ENCODE results near the gene NUMBL. TPM values are rescaled to one million over a fixed set of nuclear protein-coding genes. Genes with fewer than 3 reads are reported as not detected.

The NUMBL gene
- total RNA-seq, 1 experiment from 2014 or later = 41.7 TPM

GRCh38 chr19:40716482-40717324, 26.3 kb upstream of the NUMBL start, which contains the start of the genes COQ8B and ITPKC (continued):
- TF ChIP-seq CTCF (IDR thresholded peaks at IDR 0.05 in 2 of 3, conservative IDR thresholded peaks at IDR 0.05 in 1 of 3; ENCODE audit: borderline replicate concordance in 1 of 3, insufficient read depth in 1 of 3, low read depth in 2 of 3, low read length in 2 of 3) = no peak

GRCh38 chr19:40716031-40716481, 25.6 kb upstream of the NUMBL start:
- peak overlapping the region; percentile 63 to 84 for H3K4me3 ChIP-seq (replicated peaks in 1 of 2; ENCODE audit: low read depth in 1 of 2, low read length in 2 of 2)
- H3K36me3 ChIP-seq (ENCODE audit: control insufficient read depth in 1 of 2, insufficient read depth in 2 of 2, low read length in 2 of 2) = peaks cover 0 to 3% of the 10 kb centered on the region in 2 experiments; a peak in 1 of 4 replicates
- peak overlapping the region; percentile 92 for H3K27ac ChIP-seq (ENCODE audit: low read depth, low read length)
- H3K9me3 ChIP-seq (ENCODE audit: control insufficient read depth in 1 of 2, insufficient read depth in 1 of 2, low read depth in 1 of 2, low read length in 2 of 2) = no peaks in the 10 kb centered on the region
- DNase-seq (ENCODE audit: low read depth, low spot score) (peak; percentile 72), ATAC-seq (peak; percentile 0; the same call in 1 of the 2 replicates)
- H3K79me2 ChIP-seq (ENCODE audit: insufficient read depth, low read length) = peaks cover 43% of the 10 kb centered on the region
- H3K9ac ChIP-seq (ENCODE audit: low read length) = peak overlapping the region; percentile 95
- no peaks in the 10 kb centered on the region for H3K9me2 ChIP-seq (ENCODE audit: insufficient read depth)
- TF ChIP-seq SIN3A (IDR thresholded peaks at IDR 0.05; ENCODE audit: low read depth) = 0 out of 2 replicates have a peak, but pooled peaks have one; percentile 10
- no peak for TF ChIP-seq ZBTB33 (IDR thresholded peaks at IDR 0.05; ENCODE audit: extremely low read depth, insufficient replicate concordance, low read length)
- no peak for TF ChIP-seq JUND (IDR thresholded peaks at IDR 0.05)
- no peak for TF ChIP-seq CBX3 (IDR thresholded peaks at IDR 0.05; ENCODE audit: low read depth)
- peak; percentile 23 for TF ChIP-seq FOSL1 (IDR thresholded peaks at IDR 0.05; ENCODE audit: low read depth)
- TF ChIP-seq ZFX (IDR thresholded peaks at IDR 0.05) = no peak
- TF ChIP-seq EGR1 (IDR thresholded peaks at IDR 0.05; ENCODE audit: low read depth) = no peak
- intact Hi-C loops (cut with micrococcal nuclease) = loop anchor here (2.0 to 5.0 kb wide), 3 partner anchors 35 to 81 kb away; partner anchors contain the start of genes ACTMAP, EGLN2 and SNRPA
- H4K20me1 ChIP-seq (ENCODE audit: insufficient read depth) = no peaks in the 10 kb centered on the region
- no TSS peak for BruUV-seq (replicated peaks)
- peaks cover 13 to 59% of the 10 kb centered on the region in 2 experiments for H3K4me1 ChIP-seq (ENCODE audit: control insufficient read depth in 1 of 2, insufficient read depth in 2 of 2, low read length in 2 of 2)
- ChIA-PET CTCF (interaction anchor here (1.0 to 1.2 kb wide), 2 partner anchors 12 to 53 kb away, joined by 3 read pairs; no protein-coding TSS in a partner anchor), POLR2A (interaction anchor here (0.8 to 1.9 kb wide), 7 partner anchors 9 to 83 kb away, joined by 4 to 11 read pairs (median 5); partner anchors contain the start of genes ACTMAP, EGLN2, NUMBL and RAB4B), RAD21 (ENCODE audit: low non-redundant PET in 1 of 2, low total read pairs in 2 of 2, uncharacterized antibody in 2 of 2, unreplicated experiment in 2 of 2) (no interaction called here)
- no peaks in the 10 kb centered on the region for H3K27me3 ChIP-seq (ENCODE audit: insufficient read depth, low read length)
- no peak overlapping the region for H2AFZ ChIP-seq (ENCODE audit: low read depth, low read length, poor library complexity, severe bottlenecking)
- H3K4me2 ChIP-seq (ENCODE audit: low read length) = peak overlapping the region; percentile 97

All from HCT116 (cell line).